Middle frontal gyrus (tissue), 1 donor: ENCODE data around the gene PCDHB7.
"Not testable (repeated sequence)": the region's sequence is repeated elsewhere in the genome, so short reads cannot be mapped to it uniquely, and the experiment has no call there.

Experiments used
- DNase-seq: peaks from one replicate; pipeline ENCODE4 v3.0.0-alpha.2; 2015; ENCODE audit warnings: low spot score; ENCODE audit errors: extremely low spot score

PCDHB7 gene

GRCh38 chr5:141223112-141223783 is 50.8 kb downstream of the PCDHB7 start, which contains the start of gene PCDHB14:
Gene PCDHB14, plus strand, starts transcription at chr5:141223343. Its CDS starts 163 bp downstream, at chr5:141223506.
- DNase-seq: no peak

DNA sequence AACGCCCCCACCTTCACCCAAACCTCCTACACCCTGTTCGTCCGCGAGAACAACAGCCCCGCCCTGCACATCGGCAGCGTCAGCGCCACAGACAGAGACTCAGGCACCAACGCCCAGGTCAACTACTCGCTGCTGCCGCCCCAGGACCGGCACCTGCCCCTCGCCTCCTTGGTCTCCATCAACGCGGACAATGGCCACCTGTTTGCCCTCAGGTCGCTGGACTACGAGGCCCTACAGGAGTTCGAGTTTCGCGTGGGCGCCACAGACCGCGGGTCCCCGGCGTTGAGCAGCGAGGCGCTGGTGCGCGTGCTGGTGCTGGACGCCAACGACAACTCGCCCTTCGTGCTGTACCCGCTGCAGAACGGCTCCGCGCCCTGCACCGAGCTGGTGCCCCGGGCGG is 52.4 kb downstream of the PCDHB7 start:
- not testable (repeated sequence) for DNase-seq

- DNase-seq: not testable (repeated sequence)
These were observed 53.0 kb downstream of the PCDHB7 start for GRCh38 chr5:141225421-141225820.
